CD14-positive monocyte (primary cell): ENCODE results near the gene UPK3BL1. TPM values are rescaled to one million over a fixed set of nuclear protein-coding genes. Genes with fewer than 3 reads are reported as not detected.
"Not testable (repeated sequence)": the region's sequence is repeated elsewhere in the genome, so short reads cannot be mapped to it uniquely, and the experiment has no call there.

Source experiments
- DNase-seq, 3 donors: peaks; one replicate each; pipeline ENCODE4 v3.0.0-alpha.2; 2011 to 2022
- H2AFZ ChIP-seq: 2 replicates; pipeline ENCODE4 v1.6.0; 2012; ENCODE audit warnings: mild to moderate bottlenecking, low read depth, low read length, inconsistent platforms; ENCODE audit not compliant: insufficient read depth, poor library complexity, severe bottlenecking
- H3K27ac ChIP-seq, 2 donors: 1 replicate in 1 of 2; 2 replicates in 1 of 2; pipeline ENCODE4 v1.5.1; 2012 to 2013; ENCODE audit warnings: low read length in 2 of 2, control low read depth in 1 of 2, inconsistent platforms in 1 of 2, low read depth in 1 of 2, mild to moderate bottlenecking in 1 of 2
- H3K27me3 ChIP-seq, 2 donors: one replicate each; pipeline versions ENCODE4 v1.6.0 to v1.6.1; 2011 to 2013; ENCODE audit warnings: low read length in 2 of 2; ENCODE audit not compliant: control insufficient read depth in 2 of 2, insufficient read depth in 2 of 2
- H3K36me3 ChIP-seq, 2 donors: replicated peaks in 1 of 2; 1 replicate in 1 of 2; 2 replicates in 1 of 2; pipeline versions ENCODE4 v1.5.1 to v1.6.1; 2012 to 2013; ENCODE audit warnings: low read length in 2 of 2, control low read depth in 1 of 2, inconsistent platforms in 1 of 2, mild to moderate bottlenecking in 1 of 2; ENCODE audit not compliant: insufficient read depth in 2 of 2, control insufficient read depth in 1 of 2
- H3K4me1 ChIP-seq, 2 donors: 1 replicate in 1 of 2; 2 replicates in 1 of 2; pipeline versions ENCODE4 v1.5.1 to v1.6.1; 2012 to 2013; ENCODE audit warnings: low read length in 2 of 2, control low read depth in 1 of 2, inconsistent platforms in 1 of 2, mild to moderate bottlenecking in 1 of 2, moderate library complexity in 1 of 2; ENCODE audit not compliant: insufficient read depth in 2 of 2, control insufficient read depth in 1 of 2
- H3K4me2 ChIP-seq: replicated peaks from 2 replicates; pipeline ENCODE3; 2012; ENCODE audit warnings: low read length, moderate library complexity, mild to moderate bottlenecking; ENCODE audit not compliant: poor library complexity, severe bottlenecking; ENCODE audit errors: extremely low read depth
- H3K4me3 ChIP-seq, 3 experiments: fragments of 200-600 bp in 1 of 3; sonication (generic) in 1 of 3; replicated peaks in 1 of 3; 1 replicate in 2 of 3; 2 replicates in 1 of 3; pipeline ENCODE4 v1.5.1; 2011 to 2013; ENCODE audit warnings: low read length in 3 of 3, mild to moderate bottlenecking in 3 of 3, control low read depth in 2 of 3, low read depth in 2 of 3, inconsistent platforms in 1 of 3, moderate library complexity in 1 of 3
- H3K79me2 ChIP-seq: 2 replicates; pipeline ENCODE4 v1.6.0; 2012; ENCODE audit warnings: mild to moderate bottlenecking, control low read depth, inconsistent platforms, low read length, moderate library complexity; ENCODE audit not compliant: insufficient read depth
- H3K9ac ChIP-seq: 2 replicates; pipeline ENCODE4 v1.6.0; 2017; ENCODE audit warnings: low read length, mild to moderate bottlenecking; ENCODE audit not compliant: insufficient read depth, poor library complexity, severe bottlenecking
- H3K9me3 ChIP-seq, 2 donors: replicated peaks in 1 of 2; 1 replicate in 1 of 2; 2 replicates in 1 of 2; pipeline versions ENCODE4 v1.5.1 to v1.6.1; 2012 to 2013; ENCODE audit warnings: low read length in 2 of 2, control low read depth in 1 of 2; ENCODE audit not compliant: control insufficient read depth in 1 of 2, insufficient read depth in 1 of 2
- H4K20me1 ChIP-seq: 2 replicates; pipeline ENCODE4 v1.6.0; 2012; ENCODE audit warnings: mild to moderate bottlenecking, low read length, control low read depth, moderate library complexity; ENCODE audit not compliant: insufficient read depth
- H3K27ac Mint-ChIP-seq, 7 donors: one replicate each; pipeline ENCODE4 v1.8.0; 2020; ENCODE audit warnings: mild to moderate bottlenecking in 7 of 7, mixed read lengths in 7 of 7, moderate library complexity in 6 of 7, inconsistent platforms in 2 of 7
- H3K27me3 Mint-ChIP-seq, 3 donors: one replicate each; pipeline ENCODE4 v1.8.0; 2021 to 2022; ENCODE audit warnings: low read depth in 3 of 3, mild to moderate bottlenecking in 3 of 3, mixed read lengths in 3 of 3, moderate library complexity in 3 of 3, inconsistent platforms in 1 of 3
- H3K36me3 Mint-ChIP-seq, 2 donors: one replicate each; pipeline ENCODE4 v1.8.0; 2020; ENCODE audit warnings: mixed read lengths in 2 of 2, inconsistent platforms in 1 of 2, mild to moderate bottlenecking in 1 of 2
- H3K4me1 Mint-ChIP-seq: one replicate; pipeline ENCODE4 v1.8.0; 2020; ENCODE audit warnings: mild to moderate bottlenecking, mixed read lengths
- H3K4me3 Mint-ChIP-seq, 2 donors: one replicate each; pipeline ENCODE4 v1.8.0; 2020; ENCODE audit warnings: mild to moderate bottlenecking in 2 of 2, mixed read lengths in 2 of 2, moderate library complexity in 1 of 2
- H3K9me3 Mint-ChIP-seq, 7 donors: one replicate each; pipeline ENCODE4 v1.8.0; 2020 to 2022; ENCODE audit warnings: mixed read lengths in 7 of 7, mild to moderate bottlenecking in 6 of 7, moderate library complexity in 6 of 7, inconsistent platforms in 2 of 7
- WGBS: methylation state at CpG from one replicate; pipeline ENCODE4 v1.1.5; 2013; ENCODE audit warnings: missing lambda C conversion rate; ENCODE audit not compliant: insufficient coverage; 5-methylcytosine and 5-hydroxymethylcytosine counted together
- intact Hi-C, 2 donors: fragments of 100-400 bp; cut with micrococcal nuclease; formaldehyde crosslinking; loops; one replicate each; pipeline versions ENCODE4 v1.15.0 to v1.15.1; 2023
- polyA plus RNA-seq, 3 donors: library from polyadenylated mRNA; depleted of rRNA in 1 of 3; unstranded in 2 of 3; stranded (reverse) in 1 of 3; fragments of 300-500 nt in 2 of 3; fragments of >200 nt in 1 of 3; fragmentation: Illumina TruSeq in 2 of 3; gene quantifications; 1 replicate in 2 of 3; 2 replicates in 1 of 3; pipeline ENCODE4 v1.2.3, GENCODE V29; 2012 to 2021

The UPK3BL1 gene
- polyA plus RNA-seq, 3 donors: 19.6 to 101 (median 21.6) TPM

- no CpG with 5 or more reads among the region's 11 CpGs for WGBS
- H3K9me3 ChIP-seq, H3K9me3 Mint-ChIP-seq, H3K9ac ChIP-seq, H3K4me1 ChIP-seq, H3K36me3 Mint-ChIP-seq, intact Hi-C loops, H3K4me2 ChIP-seq, H2AFZ ChIP-seq, H3K27ac ChIP-seq, H3K27me3 Mint-ChIP-seq, H3K4me3 Mint-ChIP-seq, H3K36me3 ChIP-seq, H3K4me1 Mint-ChIP-seq, H4K20me1 ChIP-seq, DNase-seq, H3K79me2 ChIP-seq, H3K27me3 ChIP-seq, H3K27ac Mint-ChIP-seq, H3K4me3 ChIP-seq: not testable (repeated sequence)
These were observed 22.2 kb upstream of the UPK3BL1 start for GRCh38 chr7:102664765-102665164.

- H3K9ac ChIP-seq, H3K27me3 ChIP-seq, H3K4me3 ChIP-seq, H3K9me3 Mint-ChIP-seq, H2AFZ ChIP-seq, H3K9me3 ChIP-seq, H3K27me3 Mint-ChIP-seq, H3K36me3 Mint-ChIP-seq, H3K36me3 ChIP-seq, H3K79me2 ChIP-seq, H4K20me1 ChIP-seq, intact Hi-C loops, H3K4me2 ChIP-seq, H3K27ac Mint-ChIP-seq, H3K4me1 Mint-ChIP-seq, H3K27ac ChIP-seq, H3K4me1 ChIP-seq, H3K4me3 Mint-ChIP-seq, DNase-seq: not testable (repeated sequence)
- WGBS: no CpG with 5 or more reads among the region's 4 CpGs
These were observed 7.3 kb upstream of the UPK3BL1 start, which contains the start of gene SPDYE2B for GRCh38 chr7:102649924-102650323. TSS of gene SPDYE2B (plus strand) at chr7:102650319. CDS start at chr7:102652349, 2,030 bp downstream.

GRCh38 chr7:102647813-102648212 lies 5.2 kb upstream of the UPK3BL1 start:
- H2AFZ ChIP-seq, H3K9ac ChIP-seq, H3K27me3 ChIP-seq, DNase-seq, H3K27ac ChIP-seq, H3K27ac Mint-ChIP-seq, H3K79me2 ChIP-seq, H3K27me3 Mint-ChIP-seq, H4K20me1 ChIP-seq, H3K36me3 ChIP-seq, H3K4me2 ChIP-seq, H3K4me3 ChIP-seq, H3K36me3 Mint-ChIP-seq, H3K4me1 Mint-ChIP-seq, intact Hi-C loops, H3K9me3 ChIP-seq, H3K9me3 Mint-ChIP-seq, H3K4me3 Mint-ChIP-seq, H3K4me1 ChIP-seq: not testable (repeated sequence)
- no CpG with 5 or more reads among the region's 7 CpGs for WGBS

- H3K4me3 ChIP-seq, H3K9ac ChIP-seq, H4K20me1 ChIP-seq, H3K36me3 Mint-ChIP-seq, H3K4me2 ChIP-seq, H3K27ac Mint-ChIP-seq, H3K9me3 Mint-ChIP-seq, H2AFZ ChIP-seq, H3K4me3 Mint-ChIP-seq, intact Hi-C loops, H3K27ac ChIP-seq, H3K79me2 ChIP-seq, H3K27me3 ChIP-seq, H3K27me3 Mint-ChIP-seq, DNase-seq, H3K4me1 ChIP-seq, H3K36me3 ChIP-seq, H3K9me3 ChIP-seq, H3K4me1 Mint-ChIP-seq: not testable (repeated sequence)
- WGBS: no CpG with 5 or more reads among the region's 1 CpG
These were observed 813 bp upstream of the UPK3BL1 start for GRCh38 chr7:102643404-102643803.
